Effector memory CD8-positive, alpha-beta T cell (primary cell): ENCODE measurements around the gene TIMP2.
A peak's percentile ranks its signal among the peaks of the same experiment; 100 is the strongest.

Source experiments
- ATAC-seq: fragments of 150-1000 bp; cut with Tn5 transposase; replicated peaks from 2 replicates; pipeline ENCODE4 v1.10.0; 2021; ENCODE audit warnings: mild to moderate bottlenecking, moderate library complexity
- DNase-seq, 3 experiments: peaks; one replicate each; pipeline ENCODE4 v3.0.0; 2021
- H3K27ac Mint-ChIP-seq, 2 donors: one replicate each; pipeline ENCODE4 v1.8.0; 2022; ENCODE audit warnings: mild to moderate bottlenecking in 2 of 2, mixed read lengths in 2 of 2, moderate library complexity in 2 of 2
- H3K27me3 Mint-ChIP-seq, 2 donors: one replicate each; pipeline ENCODE4 v1.8.0; 2022; ENCODE audit warnings: mixed read lengths in 2 of 2
- H3K36me3 Mint-ChIP-seq: one replicate; pipeline ENCODE4 v1.8.0; 2022; ENCODE audit warnings: mild to moderate bottlenecking, moderate library complexity, mixed read lengths; ENCODE audit not compliant: insufficient read depth
- H3K4me1 Mint-ChIP-seq, 2 donors: one replicate each; pipeline ENCODE4 v1.8.0; 2022; ENCODE audit warnings: low read depth in 2 of 2, mixed read lengths in 2 of 2
- H3K4me3 Mint-ChIP-seq, 2 donors: one replicate each; pipeline ENCODE4 v1.8.0; 2022; ENCODE audit warnings: mild to moderate bottlenecking in 2 of 2, mixed read lengths in 2 of 2, moderate library complexity in 2 of 2
- H3K9me3 Mint-ChIP-seq, 2 donors: one replicate each; pipeline ENCODE4 v1.8.0; 2022; ENCODE audit warnings: mixed read lengths in 2 of 2

TIMP2 gene

GRCh38 chr17:78901806-78902205 lies 23.4 kb downstream of the TIMP2 start:
- Mint-ChIP-seq H3K36me3 (peaks cover 9% of the 10 kb centered on the region), H3K4me3 (no peak overlapping the region), H3K27ac (no peak overlapping the region), H3K9me3 (no peaks in the 10 kb centered on the region), H3K4me1 (peaks cover 0 to 12% of the 10 kb centered on the region in 2 donors), H3K27me3 (peaks cover 34 to 48% of the 10 kb centered on the region in 2 donors)
- ATAC-seq = no peak
- no peak for DNase-seq

GRCh38 chr17:78900816-78901215 lies 24.4 kb downstream of the TIMP2 start:
- Mint-ChIP-seq H3K27me3 (peaks cover 34 to 58% of the 10 kb centered on the region in 2 donors), H3K4me1 (peaks cover 0 to 12% of the 10 kb centered on the region in 2 donors), H3K36me3 (peaks cover 9% of the 10 kb centered on the region), H3K27ac (no peak overlapping the region), H3K4me3 (no peak overlapping the region), H3K9me3 (no peaks in the 10 kb centered on the region)
- DNase-seq (no peak), ATAC-seq (no peak)

- H3K27me3 Mint-ChIP-seq = peaks cover 34 to 59% of the 10 kb centered on the region in 2 donors
- no peak overlapping the region for H3K27ac Mint-ChIP-seq
- ATAC-seq (no peak), DNase-seq (no peak)
- no peak overlapping the region for H3K4me3 Mint-ChIP-seq
- H3K9me3 Mint-ChIP-seq = no peaks in the 10 kb centered on the region
- H3K4me1 Mint-ChIP-seq = peaks cover 0 to 12% of the 10 kb centered on the region in 2 donors
- peaks cover 9% of the 10 kb centered on the region for H3K36me3 Mint-ChIP-seq
Observed at GRCh38 chr17:78899361-78900260, 25.6 kb downstream of the TIMP2 start.

- peaks cover 9% of the 10 kb centered on the region for H3K36me3 Mint-ChIP-seq
- no peaks in the 10 kb centered on the region for H3K9me3 Mint-ChIP-seq
- peaks cover 0 to 12% of the 10 kb centered on the region in 2 donors for H3K4me1 Mint-ChIP-seq
- ATAC-seq (no peak), DNase-seq (no peak)
- no peak overlapping the region for H3K27ac Mint-ChIP-seq
- H3K4me3 Mint-ChIP-seq = no peak overlapping the region
- H3K27me3 Mint-ChIP-seq = peaks cover 32 to 56% of the 10 kb centered on the region in 2 donors
Observed at GRCh38 chr17:78898947-78899346, 26.2 kb downstream of the TIMP2 start.

GRCh38 chr17:78898075-78898836 lies 26.9 kb downstream of the TIMP2 start:
- H3K9me3 Mint-ChIP-seq = no peaks in the 10 kb centered on the region
- H3K4me1 Mint-ChIP-seq = peaks cover 0 to 5% of the 10 kb centered on the region in 2 donors
- DNase-seq (no peak), ATAC-seq (no peak)
- H3K27me3 Mint-ChIP-seq = peaks cover 25 to 49% of the 10 kb centered on the region in 2 donors
- peaks cover 7% of the 10 kb centered on the region for H3K36me3 Mint-ChIP-seq
- no peak overlapping the region for H3K27ac Mint-ChIP-seq
- no peak overlapping the region for H3K4me3 Mint-ChIP-seq

GRCh38 chr17:78897664-78898047 lies 27.5 kb downstream of the TIMP2 start:
- H3K4me3 Mint-ChIP-seq = no peak overlapping the region
- no peak for DNase-seq
- no peaks in the 10 kb centered on the region for H3K4me1 Mint-ChIP-seq
- ATAC-seq = no peak
- no peak overlapping the region for H3K27ac Mint-ChIP-seq
- peaks cover 19 to 45% of the 10 kb centered on the region in 2 donors for H3K27me3 Mint-ChIP-seq
- H3K36me3 Mint-ChIP-seq = peaks cover 6% of the 10 kb centered on the region
- H3K9me3 Mint-ChIP-seq = no peaks in the 10 kb centered on the region

- Mint-ChIP-seq H3K9me3 (no peaks in the 10 kb centered on the region), H3K27me3 (peaks cover 14 to 45% of the 10 kb centered on the region in 2 donors), H3K4me3 (no peak overlapping the region), H3K36me3 (peaks cover 3% of the 10 kb centered on the region), H3K27ac (no peak overlapping the region), H3K4me1 (no peaks in the 10 kb centered on the region)
- no peak for ATAC-seq
- no peak for DNase-seq
Observed at GRCh38 chr17:78896834-78897663, 28.1 kb downstream of the TIMP2 start.

- Mint-ChIP-seq H3K27me3 (peaks cover 14 to 45% of the 10 kb centered on the region in 2 donors), H3K9me3 (no peaks in the 10 kb centered on the region), H3K27ac (no peak overlapping the region), H3K4me1 (no peaks in the 10 kb centered on the region), H3K36me3 (peaks cover 2% of the 10 kb centered on the region), H3K4me3 (no peak overlapping the region)
- ATAC-seq = no peak
- no peak for DNase-seq
Observed at GRCh38 chr17:78896091-78896833, 28.9 kb downstream of the TIMP2 start.

- no peaks in the 10 kb centered on the region for H3K36me3 Mint-ChIP-seq
Observed at GRCh38 chr17:78895322-78895721, 29.9 kb downstream of the TIMP2 start.

GRCh38 chr17:78893684-78894083 lies 31.5 kb downstream of the TIMP2 start:
- H3K27ac Mint-ChIP-seq = no peak overlapping the region
- H3K9me3 Mint-ChIP-seq = no peaks in the 10 kb centered on the region
- H3K27me3 Mint-ChIP-seq = peaks cover 21 to 31% of the 10 kb centered on the region in 2 donors
- H3K4me1 Mint-ChIP-seq = peaks cover 1 to 11% of the 10 kb centered on the region in 2 donors
- no peak overlapping the region for H3K4me3 Mint-ChIP-seq
- ATAC-seq (no peak), DNase-seq (no peak)
- H3K36me3 Mint-ChIP-seq = no peaks in the 10 kb centered on the region

More at GRCh38 chr17:78895322-78895721, 29.9 kb downstream of the TIMP2 start:
- Mint-ChIP-seq H3K9me3 (no peaks in the 10 kb centered on the region), H3K4me1 (peaks cover 1 to 7% of the 10 kb centered on the region in 2 donors), H3K27ac (no peak overlapping the region), H3K4me3 (no peak overlapping the region), H3K27me3 (peaks cover 16 to 45% of the 10 kb centered on the region in 2 donors)
- DNase-seq (no peak), ATAC-seq (no peak)

GRCh38 chr17:78892936-78893379 lies 32.2 kb downstream of the TIMP2 start:
- Mint-ChIP-seq H3K27ac (no peak overlapping the region), H3K4me3 (no peak overlapping the region), H3K36me3 (no peaks in the 10 kb centered on the region), H3K27me3 (peaks cover 23 to 31% of the 10 kb centered on the region in 2 donors), H3K9me3 (no peaks in the 10 kb centered on the region), H3K4me1 (peaks cover 1 to 11% of the 10 kb centered on the region in 2 donors)
- no peak for DNase-seq
- no peak for ATAC-seq

GRCh38 chr17:78892520-78892919 lies 32.7 kb downstream of the TIMP2 start:
- Mint-ChIP-seq H3K27me3 (peaks cover 23 to 31% of the 10 kb centered on the region in 2 donors), H3K4me1 (peaks cover 1 to 11% of the 10 kb centered on the region in 2 donors), H3K4me3 (no peak overlapping the region), H3K36me3 (no peaks in the 10 kb centered on the region), H3K27ac (peak overlapping the region in 1 of 2 donors; percentile 31), H3K9me3 (no peaks in the 10 kb centered on the region)
- ATAC-seq = no peak
- DNase-seq = no peak
